SH-SY5Y (cell line): Measurements from ENCODE around the gene SAMD4A.

Experiments used
- GATA2 ChIP-seq: IDR thresholded peaks from 2 replicates; pipeline ENCODE4 v1.6.1; 2011; ENCODE audit warnings: mild to moderate bottlenecking, low read depth, low read length
- GATA3 ChIP-seq: IDR thresholded peaks from 2 replicates; pipeline ENCODE4 v1.6.1; 2011; ENCODE audit warnings: low read depth, mild to moderate bottlenecking, low read length, moderate library complexity

- no peak for TF ChIP-seq GATA3
- TF ChIP-seq GATA2: no peak
These were observed 73.6 kb downstream of the SAMD4A start for GRCh38 chr14:54640506-54640905.
